A673 (cell line): ENCODE results near the gene RNF217. TPM values are rescaled to one million over a fixed set of nuclear protein-coding genes. Genes with fewer than 3 reads are reported as not detected.

Source experiments
- BruUV-seq: library from RNA; stranded (reverse); fragments of 400-500 nt; replicated peaks from 2 replicates; lab custom pipeline; 2021; lab: Mats Ljungman, UMichigan
- CTCF ChIA-PET: fragments of 300-600 bp; sonication (Branson Sonifier 250); formaldehyde crosslinking; loops from one replicate; lab custom pipeline; 2022; ENCODE audit warnings: antibody characterized with exemption; lab: Charles Lee
- POLR2A ChIA-PET: fragments of 300-600 bp; sonication (Branson Sonifier 250); formaldehyde crosslinking; loops from one replicate; lab custom pipeline; 2022; ENCODE audit warnings: antibody characterized with exemption; ENCODE audit not compliant: low non-redundant PET; lab: Charles Lee
- DNase-seq: peaks from one replicate; pipeline ENCODE4 v3.0.0-alpha.2; 2015; ENCODE audit warnings: low spot score
- H3K27ac ChIP-seq: fragments of 200-600 bp; sonication (generic); 2 replicates; pipeline ENCODE4 v1.5.1; 2016; ENCODE audit warnings: mixed run types, low read depth, mild to moderate bottlenecking, mixed read lengths, antibody characterized with exemption, low read length; ENCODE audit not compliant: poor library complexity, severe bottlenecking
- H3K27me3 ChIP-seq: fragments of 200-600 bp; sonication (generic); replicated peaks from 2 replicates; pipeline ENCODE4 v1.6.1; 2017; ENCODE audit warnings: mixed run types, low read depth, mild to moderate bottlenecking, mixed read lengths, antibody characterized with exemption, low read length; ENCODE audit not compliant: insufficient read depth, poor library complexity
- H3K36me3 ChIP-seq: fragments of 200-600 bp; sonication (generic); 2 replicates; pipeline ENCODE4 v1.6.1; 2016; ENCODE audit warnings: mixed run types, mild to moderate bottlenecking, mixed read lengths, antibody characterized with exemption, low read length; ENCODE audit not compliant: insufficient read depth, poor library complexity, severe bottlenecking
- H3K4me1 ChIP-seq: fragments of 200-600 bp; sonication (generic); 2 replicates; pipeline ENCODE4 v1.6.1; 2017; ENCODE audit warnings: mixed run types, mild to moderate bottlenecking, mixed read lengths, antibody characterized with exemption, low read length; ENCODE audit not compliant: insufficient read depth, poor library complexity, severe bottlenecking
- H3K4me3 ChIP-seq: fragments of 200-600 bp; sonication (generic); 2 replicates; pipeline ENCODE4 v1.5.1; 2016; ENCODE audit warnings: low read depth, mixed run types, mild to moderate bottlenecking, mixed read lengths, low read length; ENCODE audit not compliant: poor library complexity, severe bottlenecking
- H3K9me3 ChIP-seq: fragments of 200-600 bp; sonication (generic); 2 replicates; pipeline ENCODE4 v1.6.1; 2016; ENCODE audit warnings: mixed run types, low read depth, mild to moderate bottlenecking, mixed read lengths, antibody characterized with exemption, low read length; ENCODE audit not compliant: poor library complexity, severe bottlenecking
- EZH2 ChIP-seq: fragments of 200-600 bp; sonication (generic); IDR thresholded peaks from 2 replicates; pipeline ENCODE4 v1.6.1; 2017; ENCODE audit warnings: borderline replicate concordance, low read depth, mild to moderate bottlenecking, mixed read lengths, antibody characterized with exemption, low read length; ENCODE audit not compliant: poor library complexity, severe bottlenecking
- intact Hi-C: fragments of 100-400 bp; cut with micrococcal nuclease; formaldehyde crosslinking; loops from one replicate; pipeline ENCODE4 v1.10.0; 2022; ENCODE audit not compliant: unreplicated experiment
- total RNA-seq: library from RNA; stranded (reverse); gene quantifications from 2 replicates; pipeline ENCODE4 v1.2.3, GENCODE V29; 2021
- TF ChIP-seq, protein P1 (sequence below): fragments of 300-800, 200-600 bp; sonication (generic); conservative IDR thresholded peaks from 2 replicates; pipeline ENCODE4 v1.5.1; 2017; ENCODE audit warnings: low read depth, mild to moderate bottlenecking, antibody characterized with exemption, low read length, moderate library complexity, mixed read lengths

Gene RNF217
- total RNA-seq, 1 experiment from 2014 or later, result 20.6 TPM

- no peak for TF ChIP-seq EZH2
- TF ChIP-seq, protein P1, sequence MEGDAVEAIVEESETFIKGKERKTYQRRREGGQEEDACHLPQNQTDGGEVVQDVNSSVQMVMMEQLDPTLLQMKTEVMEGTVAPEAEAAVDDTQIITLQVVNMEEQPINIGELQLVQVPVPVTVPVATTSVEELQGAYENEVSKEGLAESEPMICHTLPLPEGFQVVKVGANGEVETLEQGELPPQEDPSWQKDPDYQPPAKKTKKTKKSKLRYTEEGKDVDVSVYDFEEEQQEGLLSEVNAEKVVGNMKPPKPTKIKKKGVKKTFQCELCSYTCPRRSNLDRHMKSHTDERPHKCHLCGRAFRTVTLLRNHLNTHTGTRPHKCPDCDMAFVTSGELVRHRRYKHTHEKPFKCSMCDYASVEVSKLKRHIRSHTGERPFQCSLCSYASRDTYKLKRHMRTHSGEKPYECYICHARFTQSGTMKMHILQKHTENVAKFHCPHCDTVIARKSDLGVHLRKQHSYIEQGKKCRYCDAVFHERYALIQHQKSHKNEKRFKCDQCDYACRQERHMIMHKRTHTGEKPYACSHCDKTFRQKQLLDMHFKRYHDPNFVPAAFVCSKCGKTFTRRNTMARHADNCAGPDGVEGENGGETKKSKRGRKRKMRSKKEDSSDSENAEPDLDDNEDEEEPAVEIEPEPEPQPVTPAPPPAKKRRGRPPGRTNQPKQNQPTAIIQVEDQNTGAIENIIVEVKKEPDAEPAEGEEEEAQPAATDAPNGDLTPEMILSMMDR, result no peak
- POLR2A ChIA-PET, result no interaction called here
- peaks cover 24% of the 10 kb centered on the region for H3K4me1 ChIP-seq
- peak overlapping the region; percentile 72 for H3K27ac ChIP-seq
- BruUV-seq, result no TSS peak
- no peak overlapping the region for H3K4me3 ChIP-seq
- intact Hi-C loops, result loop anchor here (5.0 kb wide), 1 partner anchor 140 kb away; the partner anchor contains the start of gene RNF217
- no peaks in the 10 kb centered on the region for H3K36me3 ChIP-seq
- no peak for DNase-seq
- no peaks in the 10 kb centered on the region for H3K9me3 ChIP-seq
- CTCF ChIA-PET, result no interaction called here
- H3K27me3 ChIP-seq, result no peaks in the 10 kb centered on the region
Measured at GRCh38 chr6:125102411-125102810, 140.2 kb downstream of the RNF217 start.

- Histone ChIP-seq H3K27me3 (no peaks in the 10 kb centered on the region), H3K4me1 (peaks cover 24% of the 10 kb centered on the region), H3K9me3 (no peaks in the 10 kb centered on the region), H3K4me3 (no peak overlapping the region), H3K36me3 (no peaks in the 10 kb centered on the region), H3K27ac (peak overlapping the region; percentile 72)
- no TSS peak for BruUV-seq
- intact Hi-C loops, result loop anchor here (5.0 kb wide), 1 partner anchor 141 kb away; the partner anchor contains the start of gene RNF217
- no peak for DNase-seq
- TF ChIP-seq EZH2, result no peak
- TF ChIP-seq, protein P1, result no peak
- CTCF ChIA-PET, result no interaction called here
- POLR2A ChIA-PET, result no interaction called here
Measured at GRCh38 chr6:125102891-125103290, 140.7 kb downstream of the RNF217 start.

GRCh38 chr6:125104425-125104824, 142.2 kb downstream of the RNF217 start:
- peak overlapping the region; percentile 72 for H3K27ac ChIP-seq
- H3K4me3 ChIP-seq, result no peak overlapping the region
- CTCF ChIA-PET, result no interaction called here
- H3K9me3 ChIP-seq, result no peaks in the 10 kb centered on the region
- H3K27me3 ChIP-seq, result no peaks in the 10 kb centered on the region
- POLR2A ChIA-PET, result interaction anchor here (0.8 kb wide), 1 partner anchor 90 kb away, joined by 3 read pairs; no protein-coding TSS in a partner anchor
- H3K36me3 ChIP-seq, result no peaks in the 10 kb centered on the region
- no TSS peak for BruUV-seq
- peak; percentile 91 for DNase-seq
- H3K4me1 ChIP-seq, result peaks cover 24% of the 10 kb centered on the region
- intact Hi-C loops, result loop anchor here (5.0 kb wide), 1 partner anchor 142 kb away; the partner anchor contains the start of gene RNF217
- TF ChIP-seq, protein P1, result no peak
- no peak for TF ChIP-seq EZH2
